Stimulated activated CD8-positive, alpha-beta memory T cell treated with anti-CD3 and anti-CD28 coated beads, Interleukin-12 subunit alpha, Interleukin-12 subunit beta, amount 100 ng/mL, for 24 hours (primary cell): ENCODE results near the gene TMX3.

ENCODE experiments used
- DNase-seq: peaks from one replicate; pipeline ENCODE4 v3.0.0-alpha.2; 2020; ENCODE audit errors: extremely low read depth

Gene TMX3, protein sequence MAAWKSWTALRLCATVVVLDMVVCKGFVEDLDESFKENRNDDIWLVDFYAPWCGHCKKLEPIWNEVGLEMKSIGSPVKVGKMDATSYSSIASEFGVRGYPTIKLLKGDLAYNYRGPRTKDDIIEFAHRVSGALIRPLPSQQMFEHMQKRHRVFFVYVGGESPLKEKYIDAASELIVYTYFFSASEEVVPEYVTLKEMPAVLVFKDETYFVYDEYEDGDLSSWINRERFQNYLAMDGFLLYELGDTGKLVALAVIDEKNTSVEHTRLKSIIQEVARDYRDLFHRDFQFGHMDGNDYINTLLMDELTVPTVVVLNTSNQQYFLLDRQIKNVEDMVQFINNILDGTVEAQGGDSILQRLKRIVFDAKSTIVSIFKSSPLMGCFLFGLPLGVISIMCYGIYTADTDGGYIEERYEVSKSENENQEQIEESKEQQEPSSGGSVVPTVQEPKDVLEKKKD

DNA sequence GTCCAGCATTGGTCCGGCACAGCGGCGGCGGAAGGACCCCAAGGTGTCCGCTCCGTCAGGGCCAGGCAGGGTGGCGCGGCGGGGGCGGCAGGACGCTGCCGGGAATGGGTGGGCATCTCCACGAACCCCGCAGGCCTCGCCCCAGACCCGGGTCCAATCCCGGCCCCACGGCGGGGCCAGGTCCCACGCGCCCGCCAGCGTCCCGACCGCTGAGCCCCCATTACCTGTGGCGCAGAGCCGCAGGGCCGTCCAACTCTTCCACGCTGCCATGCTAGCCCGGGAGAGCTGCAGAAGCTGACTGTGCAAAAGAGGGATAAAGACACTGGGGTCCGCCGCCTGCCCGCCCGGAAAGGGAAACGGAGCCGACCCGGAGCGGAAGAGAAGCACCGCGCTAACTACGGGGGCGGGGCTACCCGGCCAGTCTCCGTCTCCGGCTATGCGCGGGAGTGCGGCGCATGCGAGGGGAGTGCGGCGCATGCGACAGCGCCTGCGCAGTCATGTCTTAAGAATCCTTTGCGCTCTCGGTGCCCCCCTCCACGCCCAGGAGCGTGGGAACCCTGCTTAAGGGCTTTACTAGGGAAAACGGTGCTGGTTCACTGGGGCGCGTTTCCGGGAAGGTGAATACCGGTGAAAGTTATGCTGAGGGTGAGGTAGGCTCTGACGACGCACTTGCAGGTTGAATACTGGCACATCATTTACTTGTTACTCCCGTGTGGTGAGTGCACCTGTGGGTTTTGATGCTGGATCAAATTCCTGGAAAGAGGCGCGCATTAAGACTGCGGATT lies at the start of gene TMX3:
Gene TMX3 (minus strand): TSS at position 397 of the 785 bp plus-strand sequence. CDS start 127 bp downstream, at position 270.
- peak; percentile 91 for DNase-seq

DNA sequence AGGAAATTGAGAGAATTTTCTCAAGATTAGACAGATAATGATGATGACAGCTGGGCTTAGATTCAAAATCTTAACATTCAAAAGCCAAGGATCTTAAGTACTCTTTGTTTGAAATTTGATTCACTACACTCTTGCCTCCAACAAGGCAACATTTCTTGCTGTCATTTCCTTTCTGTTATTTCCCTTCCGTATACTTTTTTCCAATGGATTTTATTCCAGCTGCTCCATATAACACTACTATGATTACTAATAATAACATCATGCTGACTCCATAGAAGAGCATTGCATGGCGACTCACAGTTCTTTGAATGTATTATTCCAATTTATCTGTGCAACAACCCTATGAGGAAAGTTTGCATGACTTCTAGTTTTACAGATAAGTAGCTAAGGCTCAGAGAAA lies 49.1 kb upstream of the TMX3 start:
- DNase-seq: no peak

DNA sequence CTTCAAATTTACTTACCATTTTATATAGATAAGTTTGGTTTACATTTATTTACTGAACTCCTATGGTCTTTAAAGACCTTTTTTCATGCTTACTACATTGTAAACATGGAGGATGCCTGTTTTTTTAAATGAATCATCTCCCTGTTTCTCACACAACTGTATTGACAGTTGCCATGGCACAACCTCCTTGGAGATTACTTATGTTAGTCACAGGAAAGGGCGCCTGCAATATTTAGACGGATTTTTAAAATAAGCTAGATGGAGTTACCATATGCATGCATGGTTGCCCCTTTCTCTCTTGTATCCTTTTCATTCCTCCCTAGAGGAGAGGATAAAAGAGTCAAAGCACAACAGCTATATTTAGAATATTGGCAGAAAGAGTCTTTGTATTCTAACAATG lies 48.2 kb upstream of the TMX3 start:
- DNase-seq: no peak

DNA sequence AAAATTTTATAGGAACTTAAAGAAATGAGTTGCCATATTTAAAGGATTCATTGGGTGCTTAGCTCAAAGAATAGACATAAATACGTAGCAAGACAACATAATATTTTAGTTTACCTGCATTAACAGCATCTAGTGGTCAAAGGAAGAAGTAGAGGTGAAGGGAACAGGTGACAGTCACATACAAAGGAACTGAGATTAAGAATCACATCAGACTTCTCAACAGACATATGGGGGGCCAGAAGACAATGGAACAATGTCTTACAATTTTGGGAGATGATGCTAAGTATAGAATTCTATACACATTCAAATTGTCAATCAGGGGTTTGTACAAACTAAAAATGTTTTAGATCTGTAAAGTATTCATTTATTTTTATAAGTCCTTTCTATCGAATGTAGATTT lies 44.4 kb upstream of the TMX3 start:
- DNase-seq: no peak

DNA sequence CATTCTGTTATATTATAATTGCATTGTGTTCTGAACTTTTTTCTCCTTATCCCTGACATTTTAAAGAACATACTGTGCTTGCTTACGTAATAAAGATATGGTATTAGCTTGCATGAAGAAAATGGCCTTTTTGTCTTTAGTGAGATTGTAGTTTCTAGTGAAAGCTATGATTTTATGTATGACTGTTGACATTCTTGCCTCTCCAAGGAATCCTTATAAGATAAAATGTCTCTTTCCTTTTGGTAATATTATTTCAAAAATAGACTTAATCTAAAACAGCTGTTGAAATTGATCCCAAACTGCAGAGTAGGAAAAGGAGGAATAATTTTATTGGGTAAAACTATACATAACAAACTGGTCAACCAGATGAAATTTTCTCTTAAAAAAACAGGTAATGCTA lies 42.2 kb upstream of the TMX3 start:
- DNase-seq: no peak

DNA sequence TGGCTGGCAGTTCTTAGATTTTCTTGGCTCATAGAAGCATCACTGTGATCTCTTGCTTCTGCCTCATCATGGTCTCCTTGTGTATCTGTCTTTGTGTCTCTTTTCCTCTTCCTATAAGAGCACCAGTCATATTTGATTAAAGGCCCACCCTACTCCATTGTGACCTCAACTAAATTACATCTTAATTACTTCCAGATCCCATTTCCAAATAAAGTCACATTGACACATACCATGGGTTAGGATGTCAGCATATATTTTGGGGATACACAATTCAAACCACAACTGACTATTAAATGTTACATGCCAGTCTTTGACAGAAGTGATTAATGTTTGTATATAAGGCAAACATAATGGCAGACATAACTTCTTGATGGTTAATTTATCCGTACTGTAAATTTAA lies 27.3 kb upstream of the TMX3 start:
- DNase-seq: no peak

DNA sequence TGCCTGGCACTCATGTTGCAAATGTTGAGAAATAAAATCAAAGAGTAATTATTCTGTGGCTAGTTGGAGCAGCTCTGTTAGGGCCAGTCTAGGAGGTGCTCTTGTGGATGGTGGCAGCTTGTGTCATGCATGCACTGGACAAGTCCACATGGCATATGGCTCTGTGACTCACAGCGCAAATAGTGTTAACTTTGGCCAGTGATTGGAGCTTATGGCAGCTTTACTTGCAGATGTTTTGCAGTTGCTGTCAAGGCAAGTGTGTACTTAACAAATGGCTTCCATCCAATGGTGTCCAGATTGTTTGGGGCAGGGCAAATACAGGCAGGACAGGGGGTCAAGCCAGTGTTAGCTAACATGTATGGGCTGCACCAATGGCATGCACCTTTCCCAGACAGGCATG lies 26.1 kb upstream of the TMX3 start:
- no peak for DNase-seq

DNA sequence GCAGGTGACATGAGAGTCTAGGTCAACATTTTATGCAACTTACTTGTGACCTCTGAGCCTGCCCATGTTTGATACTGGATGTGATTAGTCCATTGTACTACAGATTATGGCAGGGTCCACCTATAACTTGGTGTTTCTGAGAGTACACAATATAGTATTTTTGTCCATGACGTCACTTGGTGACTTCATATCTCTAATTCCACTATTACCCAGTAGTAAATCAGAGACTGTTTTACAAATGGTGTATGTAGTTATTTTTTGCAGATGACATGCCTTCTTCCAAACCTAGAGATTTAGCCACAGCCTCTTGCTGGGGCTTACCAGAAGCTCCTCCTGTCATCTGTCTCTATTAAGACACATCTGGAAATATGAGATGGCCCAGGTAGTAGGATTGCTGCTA lies 24.6 kb upstream of the TMX3 start:
- no peak for DNase-seq

DNA sequence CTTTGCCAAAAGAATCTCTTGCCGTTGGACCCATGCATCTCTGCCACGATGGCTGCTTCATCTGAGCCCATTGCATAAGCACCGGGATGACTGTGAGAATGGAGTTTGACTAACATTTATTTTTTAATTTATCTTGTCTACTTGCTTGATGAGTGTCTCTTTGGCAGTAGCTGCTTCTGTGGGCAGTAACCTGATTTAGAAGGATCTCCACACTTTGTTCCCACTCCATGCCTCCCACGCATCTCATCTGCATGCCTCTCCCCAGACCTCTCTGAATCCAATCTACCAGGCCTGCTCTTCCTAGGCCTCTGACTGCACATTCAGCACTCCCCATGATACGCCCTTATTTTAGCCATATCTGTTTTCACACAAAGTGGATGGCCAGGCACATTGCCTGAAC lies 23.7 kb upstream of the TMX3 start:
- DNase-seq: no peak

DNA sequence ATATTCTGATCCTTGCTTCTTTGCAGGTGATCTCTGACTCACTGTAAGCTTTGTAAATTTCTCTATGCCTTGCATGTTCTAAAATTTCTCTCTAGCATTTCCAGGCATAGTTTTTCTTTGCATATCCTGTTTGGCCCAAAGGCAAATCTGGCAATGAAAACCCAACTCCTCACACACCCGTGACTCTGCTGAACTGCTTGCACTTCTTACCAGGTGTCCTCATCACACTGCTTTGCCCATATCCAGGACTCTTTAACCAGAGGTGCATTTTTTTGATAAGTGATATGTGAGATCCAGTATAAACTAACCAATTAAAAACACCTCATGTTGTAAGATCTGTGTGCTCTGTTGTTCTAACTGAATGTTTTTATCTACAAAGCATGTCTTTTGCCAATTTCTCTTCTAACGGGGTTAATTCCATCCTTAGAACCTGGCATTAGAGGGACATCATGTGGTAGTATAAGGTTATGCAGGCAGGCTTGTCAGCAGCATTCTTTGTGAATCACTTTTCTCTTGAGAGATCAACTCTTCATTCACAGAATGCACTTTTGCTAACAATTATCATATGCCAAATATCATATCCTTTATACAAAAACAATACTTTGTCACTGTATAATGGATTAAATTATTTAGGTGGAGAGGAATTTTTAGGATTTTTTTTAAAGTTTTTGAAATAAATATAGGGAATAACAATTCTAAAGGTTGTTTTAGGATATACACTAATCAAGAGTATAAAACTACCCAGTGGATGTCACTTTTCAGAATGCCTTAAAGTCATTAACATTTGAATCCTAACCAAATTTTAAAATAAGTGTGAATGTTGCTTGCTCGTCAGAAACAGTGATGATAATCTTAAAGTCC lies 20.8 kb upstream of the TMX3 start:
- DNase-seq: no peak

DNA sequence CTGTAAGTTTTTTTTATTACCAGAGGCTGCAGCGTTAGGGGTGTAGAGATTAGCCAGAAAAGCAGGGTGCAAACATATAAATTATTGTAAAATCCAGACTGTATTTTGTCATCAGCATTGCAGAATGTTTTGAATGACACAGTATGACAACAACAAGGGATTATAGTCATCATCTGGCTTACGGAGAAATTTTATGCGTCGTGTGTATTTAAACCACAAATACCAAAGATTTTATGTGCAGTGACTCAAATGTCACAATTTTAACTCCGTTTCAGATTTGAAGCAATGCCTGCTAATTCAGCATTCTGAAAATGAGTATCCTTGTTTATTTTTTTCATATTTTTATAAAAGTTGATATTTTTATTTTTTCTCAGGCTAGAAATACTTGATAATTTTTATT lies 19.4 kb upstream of the TMX3 start:
- no peak for DNase-seq

DNA sequence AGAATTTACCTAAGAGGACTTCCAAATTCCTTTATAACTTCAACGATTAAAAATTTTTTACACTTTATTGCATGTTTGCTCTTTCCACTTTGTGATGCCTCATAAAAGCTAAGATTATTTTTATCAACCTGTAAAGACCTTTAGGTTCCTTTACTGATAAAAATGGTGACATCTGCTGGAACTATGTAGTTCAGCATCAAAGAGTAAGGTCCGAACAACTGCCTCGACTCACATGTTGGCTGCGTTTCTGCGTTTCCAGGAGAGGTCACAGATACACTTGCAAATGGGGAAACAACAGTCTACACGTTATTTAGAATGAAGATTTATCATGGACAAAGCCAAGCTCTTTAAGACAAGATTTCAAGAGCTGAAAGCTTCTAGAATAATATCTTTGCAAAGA lies 18.8 kb upstream of the TMX3 start:
- no peak for DNase-seq

DNA sequence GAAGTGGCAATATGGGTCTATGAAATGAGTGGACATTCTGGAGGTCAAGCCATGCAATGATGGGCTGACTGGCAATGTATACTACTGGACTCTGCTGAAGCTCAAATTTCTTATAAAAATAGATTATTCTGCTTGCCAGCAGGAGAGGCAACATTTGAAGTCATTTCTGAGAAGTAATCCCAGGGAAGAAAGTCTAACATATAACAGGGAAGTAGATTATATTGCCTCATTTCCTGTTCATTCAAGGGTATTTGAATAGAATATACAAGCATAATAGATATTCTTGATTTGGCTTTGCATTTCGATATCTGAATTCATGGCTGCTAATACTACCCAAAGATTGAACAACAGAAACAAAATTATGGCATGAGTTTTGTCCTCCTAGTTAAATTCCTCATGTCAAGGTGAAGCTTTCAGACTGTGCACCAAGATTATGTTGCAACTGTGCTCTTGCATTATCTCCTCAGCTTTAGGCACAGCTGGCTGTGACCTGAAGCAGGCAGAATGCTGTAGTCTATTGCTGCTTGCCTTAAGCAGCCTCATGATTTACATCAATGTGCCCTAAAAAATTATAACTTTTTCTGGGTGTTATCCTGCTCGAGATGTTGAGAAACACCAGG lies 13.3 kb upstream of the TMX3 start:
- no peak for DNase-seq

DNA sequence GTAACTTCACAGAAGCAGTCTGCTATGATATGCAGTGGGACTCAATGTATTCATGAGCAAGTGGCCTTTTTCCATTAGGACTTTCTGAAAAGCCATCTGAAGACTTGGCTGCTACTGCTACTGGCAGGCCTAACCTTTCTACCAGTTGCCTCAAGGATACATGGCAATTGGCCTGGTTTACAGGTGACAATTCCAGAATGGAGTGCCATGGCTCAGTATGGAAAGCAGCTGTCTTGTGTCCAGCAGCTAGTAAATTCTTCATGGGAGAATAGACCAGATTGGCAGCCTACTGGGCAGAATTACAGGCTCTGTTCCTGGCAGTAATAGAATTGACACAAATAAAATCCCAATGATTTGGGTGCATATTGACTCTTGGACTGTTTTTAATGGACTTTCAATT lies 12.6 kb upstream of the TMX3 start:
- no peak for DNase-seq

DNA sequence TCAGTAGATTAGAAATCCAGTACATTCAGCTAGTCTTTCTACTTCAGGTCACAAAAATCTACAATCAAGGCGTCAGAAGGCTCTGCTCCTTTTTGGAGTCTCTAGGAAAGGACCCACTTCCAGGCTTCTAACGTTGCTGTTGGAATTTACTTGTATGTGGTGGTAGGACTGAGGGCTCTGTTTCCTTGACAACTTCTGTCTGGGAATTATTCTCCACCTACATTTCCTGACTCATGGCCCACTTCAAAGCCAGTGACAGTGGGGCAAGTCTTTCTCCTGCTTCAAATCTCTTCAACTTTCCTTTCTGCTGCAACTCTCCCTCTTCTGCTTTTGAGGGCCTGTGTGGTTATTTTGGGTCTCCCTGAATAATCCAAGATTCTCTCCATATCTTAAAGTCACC lies 10.4 kb upstream of the TMX3 start:
- no peak for DNase-seq

DNA sequence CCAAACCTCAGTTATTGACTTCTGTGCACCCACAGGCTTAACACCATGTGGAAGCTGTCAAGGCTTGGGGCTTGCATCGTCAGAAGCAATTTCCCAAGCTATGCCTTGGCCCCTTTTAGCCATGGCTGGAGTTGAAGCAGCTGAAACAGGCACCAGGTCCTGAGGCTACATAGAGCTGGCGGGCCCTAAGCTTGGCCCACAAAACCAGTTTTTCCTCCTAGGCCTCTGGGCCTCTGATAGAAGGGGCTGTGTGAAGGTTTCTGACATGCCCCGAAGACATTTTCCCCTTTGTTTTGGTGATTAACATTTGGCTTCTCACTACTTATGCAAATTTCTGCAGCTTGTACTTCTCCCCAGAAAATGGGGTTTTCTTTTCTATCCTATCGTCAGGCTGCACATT lies 9.1 kb upstream of the TMX3 start:
- no peak for DNase-seq

DNA sequence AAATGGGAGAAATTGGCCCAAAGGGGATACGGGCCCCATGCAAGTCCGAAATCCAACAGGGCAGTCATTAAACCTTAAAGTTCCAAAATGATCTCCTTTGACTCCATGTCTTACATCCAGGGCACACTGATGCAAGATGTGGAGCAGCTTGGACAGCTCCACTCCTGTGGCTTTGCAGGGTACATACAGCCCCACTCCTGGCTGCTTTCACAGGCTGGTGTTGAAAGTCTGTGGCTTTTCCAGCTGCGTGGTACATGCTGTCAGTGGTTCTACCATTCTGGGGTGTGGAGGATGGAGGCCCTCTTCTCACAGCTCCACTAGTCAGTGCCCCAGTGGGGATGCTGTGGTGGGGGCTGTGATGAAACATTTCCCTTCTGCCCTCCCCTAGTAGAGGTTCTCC lies 8.6 kb upstream of the TMX3 start:
- DNase-seq: no peak

DNA sequence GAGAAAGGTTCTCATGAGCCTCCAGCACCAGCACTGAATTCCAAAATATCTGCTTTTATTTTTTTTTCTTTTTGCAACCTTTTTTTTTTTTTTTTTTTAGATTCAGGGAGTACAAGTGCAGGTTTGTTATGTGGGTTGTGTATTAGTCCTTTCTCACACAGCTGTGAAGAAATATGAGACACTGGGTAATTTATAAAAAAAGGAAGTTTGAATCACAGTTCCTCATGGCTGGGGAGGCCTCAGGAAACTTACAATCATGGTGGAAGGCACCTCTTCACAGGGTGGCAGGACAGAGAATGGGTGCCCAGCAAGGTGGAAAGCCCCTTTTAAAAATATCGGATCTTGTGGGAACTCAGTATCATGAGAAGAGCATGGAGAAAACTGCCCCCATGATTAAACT lies 7.9 kb upstream of the TMX3 start:
- no peak for DNase-seq

DNA sequence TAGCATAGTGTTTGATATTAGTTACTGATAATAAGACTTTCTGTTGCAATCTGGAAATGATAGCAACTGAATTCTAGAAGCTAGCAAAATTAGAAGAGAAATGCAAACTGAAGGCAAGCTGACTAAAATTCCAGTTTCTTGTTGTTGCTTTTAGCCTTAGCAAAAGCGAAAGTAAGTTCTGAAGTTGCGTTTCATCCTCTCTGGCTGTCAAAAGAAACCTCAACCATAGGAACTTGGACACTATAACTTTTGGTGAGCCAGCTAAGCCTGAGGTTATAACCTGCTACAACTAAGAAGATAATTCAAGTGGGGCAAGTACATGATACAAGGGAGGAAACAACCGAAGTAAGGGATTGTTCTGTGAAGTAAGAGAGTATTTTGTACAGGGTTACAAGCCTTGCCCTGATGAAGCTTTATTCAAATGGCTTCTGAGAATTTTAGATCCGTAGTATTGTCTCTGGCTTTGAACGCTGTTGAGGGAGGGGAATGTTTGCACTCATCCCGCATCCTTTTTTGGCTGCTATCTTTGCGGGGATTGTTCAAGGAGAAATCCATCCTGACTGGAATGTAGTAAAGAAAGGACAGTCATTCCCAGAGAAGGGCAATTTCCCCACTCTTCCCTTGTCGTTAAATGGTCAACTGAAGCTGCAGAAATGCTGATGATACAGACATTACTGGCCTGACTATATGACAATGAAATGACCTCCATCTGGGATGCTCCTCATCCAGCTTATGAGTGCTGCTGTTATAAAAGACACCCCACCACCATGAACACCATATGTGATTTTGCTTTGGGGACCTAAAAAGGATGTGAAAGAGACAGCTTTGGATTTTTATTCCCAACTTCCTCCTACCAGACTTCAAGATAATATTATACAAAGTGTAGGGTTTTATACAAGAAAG lies 7.0 kb upstream of the TMX3 start:
- DNase-seq: no peak

DNA sequence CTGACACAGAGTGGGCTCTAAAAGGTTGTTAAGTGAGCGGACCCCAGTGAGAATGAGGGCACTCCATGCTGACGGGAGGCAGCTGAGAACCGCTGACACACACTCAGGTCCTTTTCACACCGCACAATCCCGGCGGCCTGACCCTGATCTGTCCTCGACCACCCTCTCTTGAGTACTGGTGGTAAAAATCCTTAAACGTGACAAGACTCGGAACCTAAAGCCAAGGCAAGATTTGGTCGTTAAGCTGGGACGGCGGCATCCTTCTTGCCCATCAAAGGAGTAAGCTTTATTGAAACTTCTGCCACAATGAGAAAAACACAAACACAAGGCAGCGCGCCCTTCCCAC lies 569 bp downstream of the TMX3 start:
- no peak for DNase-seq

DNA sequence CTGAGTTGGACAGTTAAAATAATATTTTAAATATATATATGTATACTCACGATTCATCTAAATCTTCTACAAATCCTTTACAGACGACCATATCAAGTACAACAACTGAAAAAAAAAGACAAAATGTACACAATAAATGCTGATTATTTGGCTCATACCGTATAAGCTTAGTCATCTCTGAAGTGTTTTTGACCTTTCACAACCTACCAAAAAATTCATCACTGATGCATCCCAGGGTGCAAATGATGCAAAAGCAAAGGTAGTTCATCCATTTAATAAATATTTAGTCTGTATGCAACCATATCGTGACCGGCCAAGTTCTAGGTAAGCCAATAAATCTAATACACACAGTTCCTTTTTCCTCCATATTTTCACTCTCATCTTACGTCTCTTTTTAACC lies 1.1 kb downstream of the TMX3 start:
- DNase-seq: no peak
